ENCODE data around the gene RAB5A.

The RAB5A gene

GRCh38 chr3:19931767-19932188 lies 15.1 kb upstream of the RAB5A start:
- peaks cover 10% of the 10 kb centered on the region for H3K27me3 Mint-ChIP-seq (ENCODE audit: low read depth, poor library complexity)
- H3K9me3 Mint-ChIP-seq: no peaks in the 10 kb centered on the region
- H3K27ac Mint-ChIP-seq: no peak overlapping the region
- no peaks in the 10 kb centered on the region for H3K36me3 Mint-ChIP-seq (ENCODE audit: low read depth)
- no peak for TF ChIP-seq CTCF (IDR thresholded peaks at IDR 0.05)
- H3K4me3 Mint-ChIP-seq: no peak overlapping the region
- DNase-seq: no peak
- peaks cover 17% of the 10 kb centered on the region for H3K4me1 Mint-ChIP-seq

GRCh38 chr3:19932422-19932821 lies 14.5 kb upstream of the RAB5A start:
- no peak for DNase-seq
- TF ChIP-seq CTCF (IDR thresholded peaks at IDR 0.05): no peak
- Mint-ChIP-seq H3K27me3 (ENCODE audit: low read depth, poor library complexity) (peaks cover 9% of the 10 kb centered on the region), H3K27ac (no peak overlapping the region), H3K4me1 (peaks cover 17% of the 10 kb centered on the region), H3K36me3 (ENCODE audit: low read depth) (no peaks in the 10 kb centered on the region), H3K4me3 (no peak overlapping the region), H3K9me3 (no peaks in the 10 kb centered on the region)

GRCh38 chr3:19934098-19934566 lies 12.8 kb upstream of the RAB5A start, which contains the start of gene EFHB:
Gene EFHB, minus strand, starts transcription at chr3:19934217. Its CDS starts 199 bp downstream, at chr3:19934018.
- DNase-seq: peak; percentile 68
- H3K36me3 Mint-ChIP-seq (ENCODE audit: low read depth): no peaks in the 10 kb centered on the region
- peak within 1 kb of the TSS; percentile 5 for H3K4me3 Mint-ChIP-seq
- H3K9me3 Mint-ChIP-seq: no peaks in the 10 kb centered on the region
- TF ChIP-seq CTCF (IDR thresholded peaks at IDR 0.05): no peak
- peaks cover 11% of the 10 kb centered on the region for H3K27me3 Mint-ChIP-seq (ENCODE audit: low read depth, poor library complexity)
- peaks cover 17% of the 10 kb centered on the region for H3K4me1 Mint-ChIP-seq
- H3K27ac Mint-ChIP-seq: peak within 1 kb of the TSS; percentile 95

GRCh38 chr3:19937459-19938294 lies 9.2 kb upstream of the RAB5A start:
- no peak for DNase-seq
- H3K27ac Mint-ChIP-seq: no peak overlapping the region
- H3K9me3 Mint-ChIP-seq: peaks cover 16% of the 10 kb centered on the region
- no peak overlapping the region for H3K4me3 Mint-ChIP-seq
- H3K27me3 Mint-ChIP-seq (ENCODE audit: low read depth, poor library complexity): peaks cover 13% of the 10 kb centered on the region
- no peaks in the 10 kb centered on the region for H3K36me3 Mint-ChIP-seq (ENCODE audit: low read depth)
- no peak for TF ChIP-seq CTCF (IDR thresholded peaks at IDR 0.05)
- peaks cover 8% of the 10 kb centered on the region for H3K4me1 Mint-ChIP-seq

- no peak for TF ChIP-seq CTCF (IDR thresholded peaks at IDR 0.05)
- Mint-ChIP-seq H3K4me1 (peaks cover 8% of the 10 kb centered on the region), H3K4me3 (no peak overlapping the region), H3K27me3 (ENCODE audit: low read depth, poor library complexity) (peaks cover 13% of the 10 kb centered on the region), H3K9me3 (peaks cover 20% of the 10 kb centered on the region), H3K36me3 (ENCODE audit: low read depth) (no peaks in the 10 kb centered on the region), H3K27ac (peak overlapping the region; percentile 68)
- no peak for DNase-seq
These were observed 8.6 kb upstream of the RAB5A start for GRCh38 chr3:19938295-19938627.

- no peak overlapping the region for H3K4me3 Mint-ChIP-seq
- peaks cover 14% of the 10 kb centered on the region for H3K36me3 Mint-ChIP-seq (ENCODE audit: low read depth)
- H3K27me3 Mint-ChIP-seq (ENCODE audit: low read depth, poor library complexity): peaks cover 8% of the 10 kb centered on the region
- TF ChIP-seq CTCF (IDR thresholded peaks at IDR 0.05): no peak
- H3K27ac Mint-ChIP-seq: no peak overlapping the region
- H3K4me1 Mint-ChIP-seq: peaks cover 9% of the 10 kb centered on the region
- no peak for DNase-seq
- H3K9me3 Mint-ChIP-seq: peaks cover 27% of the 10 kb centered on the region
These were observed 6.3 kb upstream of the RAB5A start for GRCh38 chr3:19940643-19941042.
